ENCODE data around the gene SIGLEC11.

DNA sequence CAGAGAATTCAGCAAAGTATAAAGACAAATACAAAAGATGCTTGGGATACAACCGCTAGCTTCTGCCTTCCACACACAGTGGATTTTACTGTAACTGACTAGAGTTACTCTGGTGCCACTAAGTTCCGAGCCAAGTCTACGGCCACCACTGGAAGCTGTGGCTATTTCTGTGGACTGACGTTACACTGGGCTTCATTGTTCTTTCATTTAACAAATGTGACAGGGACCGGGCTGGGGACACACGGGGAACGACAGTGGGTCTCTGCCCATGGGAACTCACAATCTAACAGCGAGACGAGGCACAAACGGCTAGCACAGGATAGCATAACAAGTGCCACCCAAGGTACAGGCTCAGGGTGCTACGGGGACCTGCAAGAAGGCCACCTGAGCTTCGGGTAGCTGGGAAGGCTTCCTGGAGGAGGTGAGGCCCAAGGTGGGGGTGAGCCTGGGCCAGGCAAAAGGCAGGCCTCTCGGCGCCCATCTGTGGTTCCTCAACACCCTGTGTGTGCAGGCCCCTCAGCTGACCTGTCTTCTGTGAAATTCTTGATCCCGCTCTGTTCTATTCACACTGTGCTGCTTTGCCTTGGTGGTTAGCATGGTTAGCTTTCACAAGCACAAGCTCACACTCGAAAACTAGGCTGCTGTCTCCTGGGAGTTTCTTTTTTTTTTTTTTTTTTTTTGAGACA, 54.0 kb downstream of the SIGLEC11 start:
- TF ChIP-seq FOXA1 (IDR thresholded peaks at IDR 0.05) (no peak), FOXA1 (CRISPR knock-in tag; IDR thresholded peaks at IDR 0.05) (no peak), EED (CRISPR knock-in tag; IDR thresholded peaks at IDR 0.05) (no peak), ZNF747 (CRISPR knock-in tag; IDR thresholded peaks at IDR 0.05; ENCODE audit: borderline replicate concordance) (no peak), EZH2 (conservative IDR thresholded peaks at IDR 0.05; ENCODE audit: low read depth, low read length) (no peak), TP53 (CRISPR knock-in tag; conservative IDR thresholded peaks at IDR 0.05) (no peak), TBP (CRISPR knock-in tag; IDR thresholded peaks at IDR 0.05) (no peak), CEBPB (IDR thresholded peaks at IDR 0.05; ENCODE audit: borderline replicate concordance, low read depth, low read length) (no peak), PRMT3 (CRISPR knock-in tag; IDR thresholded peaks at IDR 0.05; ENCODE audit: borderline replicate concordance, low read depth) (no peak), ZNF75D (CRISPR knock-in tag; IDR thresholded peaks at IDR 0.05; ENCODE audit: borderline replicate concordance) (no peak), SIN3A (IDR thresholded peaks at IDR 0.05; ENCODE audit: borderline replicate concordance, low read depth, low read length) (no peak), ZFX (CRISPR knock-in tag; IDR thresholded peaks at IDR 0.05; ENCODE audit: low read depth) (no peak), JUND (CRISPR knock-in tag; IDR thresholded peaks at IDR 0.05) (no peak)
- TF ChIP-seq, protein P1, sequence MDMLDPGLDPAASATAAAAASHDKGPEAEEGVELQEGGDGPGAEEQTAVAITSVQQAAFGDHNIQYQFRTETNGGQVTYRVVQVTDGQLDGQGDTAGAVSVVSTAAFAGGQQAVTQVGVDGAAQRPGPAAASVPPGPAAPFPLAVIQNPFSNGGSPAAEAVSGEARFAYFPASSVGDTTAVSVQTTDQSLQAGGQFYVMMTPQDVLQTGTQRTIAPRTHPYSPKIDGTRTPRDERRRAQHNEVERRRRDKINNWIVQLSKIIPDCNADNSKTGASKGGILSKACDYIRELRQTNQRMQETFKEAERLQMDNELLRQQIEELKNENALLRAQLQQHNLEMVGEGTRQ (IDR thresholded peaks at IDR 0.05; ENCODE audit: low read depth, low read length): no peak
- TF ChIP-seq, protein P1 (CRISPR knock-in tag; IDR thresholded peaks at IDR 0.05; ENCODE audit: borderline replicate concordance): no peak
- TF ChIP-seq, protein P2, sequence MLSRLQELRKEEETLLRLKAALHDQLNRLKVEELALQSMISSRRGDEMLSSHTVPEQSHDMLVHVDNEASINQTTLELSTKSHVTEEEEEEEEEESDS (CRISPR knock-in tag; IDR thresholded peaks at IDR 0.05; ENCODE audit: borderline replicate concordance): no peak
